Measurements from ENCODE around the gene CALR3. TPM values are rescaled to one million over a fixed set of nuclear protein-coding genes. Genes with fewer than 3 reads are reported as not detected.
A peak's percentile ranks its signal among the peaks of the same experiment; 100 is the strongest.

Gene CALR3
- total RNA-seq, 1 donor from 2014 or later = not detected

DNA sequence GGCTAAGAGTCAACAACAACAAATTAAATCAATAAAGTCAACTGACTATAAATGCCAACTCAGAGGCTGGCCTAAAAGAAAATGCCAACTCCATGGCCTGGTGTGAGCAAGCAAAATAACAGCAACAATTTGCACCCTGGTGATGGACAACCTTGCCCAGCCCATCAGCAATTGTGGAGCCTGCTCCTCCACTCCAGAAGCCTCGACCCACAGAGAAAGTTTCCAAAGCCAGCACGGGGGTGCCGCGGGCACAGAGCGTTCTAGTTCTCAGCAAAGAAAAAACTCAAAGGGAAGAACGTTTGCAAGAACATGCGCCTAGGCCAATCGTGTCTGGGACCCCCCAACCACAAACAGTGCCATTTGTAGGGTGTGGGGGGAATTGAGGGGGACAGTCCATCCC, 35.5 kb downstream of the CALR3 start:
- DNase-seq (ENCODE audit: low read depth) = no peak
- no peak overlapping the region for H3K4me3 ChIP-seq (ENCODE audit: low read depth, low read length)
- TF ChIP-seq, protein P1, sequence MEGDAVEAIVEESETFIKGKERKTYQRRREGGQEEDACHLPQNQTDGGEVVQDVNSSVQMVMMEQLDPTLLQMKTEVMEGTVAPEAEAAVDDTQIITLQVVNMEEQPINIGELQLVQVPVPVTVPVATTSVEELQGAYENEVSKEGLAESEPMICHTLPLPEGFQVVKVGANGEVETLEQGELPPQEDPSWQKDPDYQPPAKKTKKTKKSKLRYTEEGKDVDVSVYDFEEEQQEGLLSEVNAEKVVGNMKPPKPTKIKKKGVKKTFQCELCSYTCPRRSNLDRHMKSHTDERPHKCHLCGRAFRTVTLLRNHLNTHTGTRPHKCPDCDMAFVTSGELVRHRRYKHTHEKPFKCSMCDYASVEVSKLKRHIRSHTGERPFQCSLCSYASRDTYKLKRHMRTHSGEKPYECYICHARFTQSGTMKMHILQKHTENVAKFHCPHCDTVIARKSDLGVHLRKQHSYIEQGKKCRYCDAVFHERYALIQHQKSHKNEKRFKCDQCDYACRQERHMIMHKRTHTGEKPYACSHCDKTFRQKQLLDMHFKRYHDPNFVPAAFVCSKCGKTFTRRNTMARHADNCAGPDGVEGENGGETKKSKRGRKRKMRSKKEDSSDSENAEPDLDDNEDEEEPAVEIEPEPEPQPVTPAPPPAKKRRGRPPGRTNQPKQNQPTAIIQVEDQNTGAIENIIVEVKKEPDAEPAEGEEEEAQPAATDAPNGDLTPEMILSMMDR (conservative IDR thresholded peaks at IDR 0.05; ENCODE audit: low read depth, low read length) = no peak

DNA sequence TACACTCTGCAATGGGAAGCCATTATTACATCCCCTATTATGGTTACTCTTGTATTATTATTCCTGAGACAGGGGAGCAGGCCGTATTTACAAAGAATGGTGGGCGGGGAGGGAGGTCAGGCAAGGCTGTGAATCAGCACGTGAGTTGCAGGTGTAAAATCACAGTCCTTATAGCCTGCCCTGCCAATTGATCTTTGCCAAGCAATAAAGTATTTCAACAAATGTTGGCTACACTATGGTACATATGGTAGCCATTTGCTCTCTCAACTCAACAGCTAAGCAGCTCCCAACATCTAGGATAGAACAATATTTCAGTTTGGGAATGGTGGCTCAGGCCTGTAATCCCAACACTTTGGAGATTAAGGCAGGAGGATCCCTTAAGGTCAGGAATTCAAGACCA, 36.3 kb downstream of the CALR3 start:
- H3K4me3 ChIP-seq (ENCODE audit: low read depth, low read length) = no peak overlapping the region

DNA sequence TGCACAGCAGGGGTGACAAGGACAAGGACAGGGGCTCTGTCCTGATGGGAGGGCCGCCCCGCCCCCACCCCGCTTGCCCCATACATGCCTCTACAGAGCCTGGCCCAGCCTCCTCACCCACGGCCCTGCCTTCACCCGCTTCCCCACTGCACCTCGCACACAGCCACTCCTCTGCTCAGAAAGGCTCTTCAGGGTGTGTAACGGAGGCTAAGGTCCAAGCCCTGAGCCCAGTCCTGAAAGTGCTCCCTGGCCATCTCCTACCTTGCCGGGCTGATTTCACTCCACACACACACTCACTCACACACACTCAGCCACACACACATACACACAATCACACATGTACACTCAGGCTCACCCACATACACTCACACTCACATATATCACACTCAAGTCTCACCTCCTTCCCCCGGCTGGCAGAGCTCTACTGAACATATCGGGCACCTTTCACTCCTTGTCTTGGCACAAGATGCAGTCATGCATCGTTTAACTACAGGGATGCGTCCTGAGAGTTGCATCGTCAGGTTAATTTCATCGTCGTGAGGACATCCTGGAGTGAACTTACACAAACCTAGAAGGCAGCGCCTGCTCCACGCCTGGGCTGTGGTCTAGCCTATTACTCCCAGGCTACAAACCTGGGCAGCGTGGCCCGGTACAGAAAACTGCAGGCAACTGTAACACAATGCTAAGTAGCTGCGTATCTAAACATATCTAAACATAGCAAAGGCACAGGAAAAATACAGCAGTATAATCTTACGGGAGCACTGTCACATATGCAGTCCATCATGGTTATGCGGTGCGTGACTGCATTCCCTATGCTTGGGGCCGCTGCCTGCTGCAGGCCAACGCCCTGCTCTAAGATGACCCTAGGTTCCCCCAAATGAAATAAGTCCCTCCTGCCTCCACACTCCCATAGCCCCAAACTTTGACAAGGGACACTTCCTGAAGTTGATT, 37.3 kb downstream of the CALR3 start:
- DNase-seq (ENCODE audit: low read depth) = no peak
- peak overlapping the region; percentile 42 for H3K4me3 ChIP-seq (ENCODE audit: low read depth, low read length)
- TF ChIP-seq, protein P1 (conservative IDR thresholded peaks at IDR 0.05; ENCODE audit: low read depth, low read length) = no peak

More for the DNA sequence above, 36.3 kb downstream of the CALR3 start:
- DNase-seq (ENCODE audit: low read depth) = no peak
- TF ChIP-seq, protein P1 (conservative IDR thresholded peaks at IDR 0.05; ENCODE audit: low read depth, low read length) = no peak

DNA sequence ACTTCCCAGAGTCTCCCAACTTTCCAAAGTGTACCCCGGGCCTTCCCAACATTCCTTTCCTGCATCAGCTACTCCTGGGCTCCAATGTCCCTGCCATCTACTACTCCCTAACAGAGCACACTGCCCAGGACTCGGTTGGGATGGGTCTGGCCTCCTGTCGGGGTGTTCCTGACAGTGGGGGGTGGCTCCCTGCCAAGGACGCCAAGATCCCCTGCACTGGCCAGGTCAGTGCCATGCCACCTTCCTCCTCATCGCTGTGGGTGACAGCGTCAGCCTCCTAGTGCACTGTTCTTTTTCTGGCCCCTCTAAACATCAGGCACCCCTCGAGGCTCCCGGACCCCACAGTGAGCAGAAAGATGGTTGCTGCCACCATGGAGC, 38.0 kb downstream of the CALR3 start:
- TF ChIP-seq, protein P1 (conservative IDR thresholded peaks at IDR 0.05; ENCODE audit: low read depth, low read length) = no peak
- peak overlapping the region; percentile 42 for H3K4me3 ChIP-seq (ENCODE audit: low read depth, low read length)
- no peak for DNase-seq (ENCODE audit: low read depth)

DNA sequence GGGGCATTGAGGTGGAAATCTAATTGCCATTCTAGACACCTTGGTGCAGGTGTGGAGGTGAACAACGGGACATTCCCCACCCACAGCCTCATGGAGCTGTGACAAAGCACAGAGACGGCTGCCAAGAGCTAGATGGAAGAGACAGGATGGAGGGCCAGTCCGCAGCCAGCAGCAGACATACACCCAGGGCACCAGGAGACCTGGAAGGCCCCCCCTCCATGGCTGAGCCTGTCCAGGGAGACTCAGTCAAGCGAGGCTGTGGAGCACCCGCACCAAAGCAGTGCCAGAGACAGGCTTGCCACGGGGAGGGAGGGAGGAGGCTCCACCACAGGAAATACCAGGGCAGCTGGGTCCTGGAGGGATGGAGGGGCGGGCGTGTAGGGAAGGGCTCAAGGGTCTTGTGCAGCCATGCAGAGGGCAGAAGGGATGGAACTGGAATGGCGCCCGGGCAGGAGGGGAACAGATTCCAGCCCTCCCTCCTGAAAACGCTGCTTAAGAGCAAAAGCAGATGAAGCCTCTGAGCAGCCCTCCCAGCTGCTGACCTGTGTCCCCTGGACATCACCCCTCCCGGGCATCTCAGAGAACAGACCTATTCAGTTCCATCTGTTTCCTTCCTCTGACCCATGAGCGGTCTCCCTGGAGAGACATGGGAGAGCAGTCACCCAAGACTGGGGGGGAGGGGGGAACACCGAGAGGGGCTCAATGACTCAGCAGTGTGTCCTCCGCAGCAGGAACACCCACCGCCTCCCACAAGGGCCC, 38.6 kb downstream of the CALR3 start:
- no peak for DNase-seq (ENCODE audit: low read depth)
- peak overlapping the region; percentile 42 for H3K4me3 ChIP-seq (ENCODE audit: low read depth, low read length)
- TF ChIP-seq, protein P1 (conservative IDR thresholded peaks at IDR 0.05; ENCODE audit: low read depth, low read length) = no peak

DNA sequence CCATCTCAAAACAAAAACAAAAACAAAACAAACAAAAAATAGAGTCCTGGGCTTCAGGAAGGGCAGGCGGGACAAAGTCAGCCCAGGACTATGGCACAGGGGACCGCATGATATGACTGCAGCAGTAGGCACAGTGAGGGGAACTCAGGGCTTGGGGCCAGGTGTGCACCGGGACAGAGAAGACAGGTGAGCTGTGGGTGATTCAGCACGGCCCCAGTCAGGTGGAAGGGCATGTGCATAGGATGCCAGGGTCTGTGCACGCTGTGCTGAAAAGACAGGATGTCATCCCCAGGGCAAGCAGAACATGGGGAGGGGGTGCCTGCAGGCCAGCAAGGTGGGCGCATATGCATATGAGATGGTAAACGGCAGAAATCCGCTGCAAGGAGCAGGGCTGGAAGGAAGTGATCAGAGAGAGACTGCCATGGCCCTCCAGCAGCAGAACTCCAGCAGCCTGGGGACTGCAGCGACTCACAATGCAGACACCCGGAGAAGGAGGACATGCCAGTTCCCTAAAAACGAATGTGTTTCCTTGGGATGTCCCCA, 39.2 kb downstream of the CALR3 start:
- TF ChIP-seq, protein P1 (conservative IDR thresholded peaks at IDR 0.05; ENCODE audit: low read depth, low read length) = no peak
- no peak for DNase-seq (ENCODE audit: low read depth)
- H3K4me3 ChIP-seq (ENCODE audit: low read depth, low read length) = peak overlapping the region; percentile 42
